GM19351 (cell line): Measurements from ENCODE around the gene DNAJC8.

Experiments used
- ATAC-seq: cut with Tn5 transposase; IDR thresholded peaks from one replicate; pipeline ENCODE4 v1.9.1; 2021; ENCODE audit warnings: mild to moderate bottlenecking, moderate library complexity; ENCODE audit not compliant: unreplicated experiment

DNAJC8 gene

GRCh38 chr1:28173151-28173979 lies 59.5 kb downstream of the DNAJC8 start:
- no peak for ATAC-seq

GRCh38 chr1:28172713-28173150 lies 60.1 kb downstream of the DNAJC8 start:
- peak; percentile 45 for ATAC-seq

GRCh38 chr1:28171246-28171645 lies 61.6 kb downstream of the DNAJC8 start:
- no peak for ATAC-seq

- ATAC-seq, result no peak
These were observed 62.7 kb downstream of the DNAJC8 start for GRCh38 chr1:28170001-28170596.

- ATAC-seq, result no peak
These were observed 69.2 kb downstream of the DNAJC8 start for GRCh38 chr1:28163496-28164161.

- ATAC-seq, result no peak
These were observed 70.7 kb downstream of the DNAJC8 start for GRCh38 chr1:28162151-28162550.

- no peak for ATAC-seq
These were observed 71.1 kb downstream of the DNAJC8 start for GRCh38 chr1:28161751-28162150.

GRCh38 chr1:28160782-28161266 lies 72.0 kb downstream of the DNAJC8 start:
- ATAC-seq, result no peak

GRCh38 chr1:28159680-28160079 lies 73.1 kb downstream of the DNAJC8 start:
- no peak for ATAC-seq

GRCh38 chr1:28159243-28159642 lies 73.6 kb downstream of the DNAJC8 start:
- ATAC-seq, result no peak

- ATAC-seq, result no peak
These were observed 74.9 kb downstream of the DNAJC8 start for GRCh38 chr1:28157894-28158293.

- ATAC-seq, result no peak
These were observed 76.0 kb downstream of the DNAJC8 start for GRCh38 chr1:28156821-28157220.

GRCh38 chr1:28155628-28156027 lies 77.2 kb downstream of the DNAJC8 start:
- no peak for ATAC-seq

GRCh38 chr1:28154078-28154594 lies 78.7 kb downstream of the DNAJC8 start:
- ATAC-seq, result no peak
